ENCODE data around the gene ASTN1.

Gene ASTN1

DNA sequence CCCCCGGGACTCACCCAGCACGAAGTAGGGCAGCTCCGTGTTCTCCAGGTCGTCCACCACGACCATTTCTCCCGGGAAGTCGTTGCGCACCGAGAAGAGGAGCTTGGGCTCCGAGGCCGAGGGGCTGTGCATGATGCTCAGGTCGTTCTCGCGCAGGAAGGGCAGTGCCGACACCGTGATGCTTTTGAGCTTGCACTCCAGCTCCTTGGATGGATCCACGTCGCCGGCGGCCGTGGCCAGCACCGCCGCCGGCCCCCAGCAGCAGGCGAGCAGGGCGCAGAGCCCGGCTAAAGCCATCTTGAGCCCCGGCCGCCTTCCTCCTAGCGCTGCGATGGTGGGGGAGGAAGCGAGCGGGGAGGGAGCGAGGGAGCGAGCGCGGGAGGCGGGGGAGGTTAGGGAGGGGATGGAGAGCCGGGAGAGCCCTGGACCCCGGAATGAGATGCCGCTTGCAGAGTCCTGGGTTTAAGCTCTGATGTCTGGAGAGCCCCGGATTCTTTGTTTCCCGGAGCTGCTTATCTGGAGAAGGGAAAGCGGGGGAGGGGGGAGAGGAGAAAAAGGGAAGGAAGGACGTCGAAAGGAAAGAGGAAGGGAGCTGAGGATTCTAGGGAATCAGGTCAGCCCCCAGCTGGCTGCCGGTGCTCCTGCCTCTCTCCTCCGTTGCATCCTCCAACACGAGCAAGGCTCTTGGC, at the start of gene ASTN1:
Gene ASTN1 (minus strand): TSS at position 333 of the 689 bp plus-strand sequence. CDS start 36 bp downstream, at position 297.
- peak; percentile 47 for DNase-seq

DNA sequence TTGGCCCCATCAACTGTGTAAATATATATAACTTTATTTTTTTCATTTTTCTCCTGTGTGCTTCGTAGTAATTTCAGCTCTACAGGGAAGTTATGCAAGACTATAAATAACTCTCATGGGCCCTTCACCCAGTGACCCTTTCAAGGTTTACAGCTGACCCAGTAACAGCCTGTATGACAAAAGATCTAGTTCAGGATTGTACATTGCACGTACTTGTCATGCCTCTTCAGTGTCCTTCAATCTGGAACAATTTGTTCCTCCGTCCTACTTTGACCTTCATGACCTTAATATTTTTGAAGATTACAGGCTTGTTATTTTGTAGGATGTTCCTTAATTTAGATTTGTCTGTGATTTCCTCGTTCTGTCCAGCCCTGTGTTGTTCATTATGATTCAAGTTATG, 46.7 kb upstream of the ASTN1 start:
- no peak for DNase-seq

DNA sequence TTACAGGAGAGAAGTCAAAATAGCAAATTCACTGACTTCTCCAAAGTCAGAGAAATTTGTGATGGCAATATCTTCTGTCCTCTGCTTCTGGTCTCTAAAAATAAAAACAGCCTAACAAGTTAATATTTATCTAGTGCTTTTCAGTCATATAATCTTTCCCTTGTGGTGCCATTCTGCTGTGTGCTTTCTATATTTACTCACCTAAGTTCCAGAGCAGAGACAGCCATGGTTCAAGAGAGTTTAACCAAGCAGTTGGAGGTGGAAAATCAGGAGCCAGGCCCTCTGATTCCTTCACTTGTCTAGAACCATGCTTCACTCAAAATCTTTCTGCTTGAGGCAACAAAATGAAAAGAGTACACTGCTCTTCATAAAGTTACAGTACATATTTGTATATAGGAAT, 45.6 kb upstream of the ASTN1 start:
- DNase-seq, result no peak

DNA sequence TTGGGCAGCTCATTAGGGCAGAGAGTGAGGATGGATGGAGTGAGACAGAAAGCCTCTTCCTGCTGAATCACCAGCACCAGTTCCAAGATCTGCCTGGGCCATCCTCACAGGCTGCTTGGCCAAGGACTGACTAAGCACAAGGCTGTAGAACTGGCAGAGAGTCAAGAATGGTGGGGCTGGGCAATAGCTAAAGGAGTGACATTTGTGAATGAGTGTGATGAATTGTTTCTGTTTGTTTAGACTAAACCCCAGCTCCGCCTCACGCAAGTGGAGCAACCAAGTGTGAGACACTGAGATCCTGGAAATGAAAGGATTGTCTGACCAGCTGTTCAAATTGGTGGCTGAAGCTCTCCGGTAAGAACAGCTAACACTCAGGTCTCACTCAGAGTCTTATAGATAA, 44.8 kb upstream of the ASTN1 start:
- DNase-seq, result peak; percentile 52

DNA sequence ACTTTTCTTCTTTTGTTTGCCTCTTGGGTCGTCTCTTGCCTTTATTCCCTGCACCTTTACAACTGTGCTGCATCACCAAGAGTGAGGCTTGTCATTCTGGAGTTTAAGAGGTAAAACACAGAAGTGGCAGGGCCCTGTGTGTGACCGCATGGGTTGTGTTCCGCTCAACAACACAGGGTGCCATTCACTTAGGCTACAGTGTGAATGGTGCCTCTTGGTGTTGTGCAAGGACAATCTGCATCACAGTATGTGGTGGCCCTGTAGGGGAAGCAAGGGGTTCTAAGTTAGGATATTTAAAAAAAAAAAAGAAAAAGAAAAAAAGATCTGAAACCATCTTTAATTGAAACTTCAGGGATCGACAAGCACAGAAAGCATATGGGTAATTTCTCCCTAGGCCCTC, 44.4 kb upstream of the ASTN1 start:
- no peak for DNase-seq

DNA sequence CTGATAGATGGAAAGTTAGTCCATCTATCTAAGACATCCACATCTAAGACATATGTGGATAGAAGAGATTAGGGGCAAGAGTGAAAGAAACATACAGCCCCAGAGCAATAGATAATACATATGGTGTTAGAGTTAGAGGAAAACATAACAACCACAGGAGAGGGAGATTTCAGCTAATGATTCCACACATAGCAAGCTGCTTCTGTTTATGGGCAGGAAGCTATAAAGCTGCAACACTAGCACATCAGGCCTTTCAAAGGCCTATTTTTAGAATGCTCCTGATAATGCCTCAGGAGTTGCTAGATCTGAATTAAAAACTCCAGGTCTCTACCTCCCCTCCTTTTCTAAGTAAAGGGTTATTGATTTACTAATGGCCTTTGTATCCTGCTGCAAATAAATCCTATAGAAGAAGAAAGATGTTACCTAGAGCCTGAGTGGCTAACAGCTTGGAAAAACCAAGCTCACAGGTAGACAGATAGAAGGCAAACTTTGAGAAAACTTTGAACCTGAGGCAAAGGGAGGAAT, 42.4 kb upstream of the ASTN1 start:
- DNase-seq, result no peak

DNA sequence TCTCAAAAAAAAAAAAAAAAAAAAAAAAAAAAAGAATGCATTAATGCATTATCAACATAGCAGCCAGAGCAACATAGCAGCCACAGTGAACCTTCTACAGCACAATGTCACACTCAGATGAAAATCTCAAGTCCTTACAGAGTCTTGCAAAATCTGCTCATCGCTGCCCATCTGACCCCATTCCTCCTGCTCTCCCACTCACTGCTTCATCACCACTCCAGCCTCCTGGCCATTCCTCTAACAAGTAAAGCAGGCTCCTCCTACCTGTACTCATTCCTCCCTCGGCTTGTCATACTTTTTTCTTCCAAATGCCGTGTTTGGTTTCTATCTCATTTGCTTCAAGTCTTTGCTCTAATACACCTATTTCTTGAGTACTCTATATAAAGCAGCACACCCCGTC, 35.8 kb upstream of the ASTN1 start:
- DNase-seq, result no peak

DNA sequence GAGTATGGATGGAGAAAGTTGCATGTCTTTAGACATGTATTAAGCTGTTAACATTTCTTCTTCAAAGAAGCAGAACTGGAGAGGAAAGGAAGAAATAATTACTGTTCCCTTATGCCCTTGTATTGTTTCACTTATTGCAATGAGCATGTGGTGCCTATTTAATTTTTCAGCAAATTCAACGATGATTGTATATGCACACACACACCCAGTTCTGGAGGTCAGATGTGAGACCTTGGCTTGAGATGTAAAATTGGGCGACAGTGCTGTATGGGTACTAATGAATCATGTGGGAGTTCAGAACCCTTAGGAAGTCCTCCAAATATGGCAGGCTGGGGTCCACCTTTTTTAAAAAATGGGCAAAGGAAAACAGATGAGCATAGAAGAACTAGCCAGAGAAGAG, 33.7 kb upstream of the ASTN1 start:
- no peak for DNase-seq

DNA sequence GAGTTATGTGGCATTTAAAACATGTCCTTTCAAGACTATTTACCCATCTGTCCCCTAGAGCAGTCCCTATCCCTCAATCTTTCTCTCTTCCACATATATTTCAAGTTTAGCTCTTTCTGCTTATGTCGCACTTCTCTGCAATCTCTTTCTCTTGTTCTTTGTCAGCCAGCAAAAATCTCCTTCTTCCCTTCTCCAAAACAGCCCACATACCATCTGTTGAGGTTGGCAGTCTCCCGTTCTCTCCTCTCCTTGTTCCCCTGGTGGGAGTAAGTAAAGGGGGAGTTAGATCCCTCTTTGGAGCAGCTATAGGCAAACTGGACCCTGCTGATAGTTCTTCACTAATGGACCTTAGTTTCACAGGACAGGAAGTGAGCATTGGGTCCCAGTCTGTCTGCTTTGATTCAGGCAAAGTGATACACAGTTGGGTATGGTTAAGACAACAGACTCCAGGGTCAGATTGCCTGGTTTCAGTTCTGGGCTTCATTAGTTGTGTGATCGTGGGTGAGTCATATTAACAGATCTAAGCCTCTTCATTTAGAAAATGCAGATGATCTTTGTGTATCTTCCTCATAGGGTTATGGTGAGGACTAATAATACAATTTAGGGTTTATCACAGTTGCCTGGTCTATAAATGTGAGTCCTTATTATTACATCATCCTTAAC, 25.9 kb upstream of the ASTN1 start:
- DNase-seq, result no peak

DNA sequence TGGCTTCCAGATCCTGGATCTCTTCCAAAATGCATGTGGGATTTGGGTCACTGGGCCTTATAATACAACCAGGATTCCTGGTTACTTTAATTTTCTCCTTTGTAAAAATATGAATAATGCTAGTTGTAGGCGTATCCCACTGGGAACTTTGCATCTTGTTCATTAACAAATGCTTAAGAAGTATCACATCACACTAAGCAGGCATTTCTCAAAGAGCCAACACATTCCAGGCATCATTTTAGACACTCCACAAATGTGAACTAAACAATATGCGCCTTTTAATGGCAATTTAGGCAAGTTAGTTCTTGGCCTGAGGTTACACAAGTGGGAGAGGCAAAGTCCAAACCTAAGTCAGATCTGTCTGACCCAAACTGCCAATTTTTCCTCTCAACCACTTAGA, 22.1 kb upstream of the ASTN1 start:
- no peak for DNase-seq

DNA sequence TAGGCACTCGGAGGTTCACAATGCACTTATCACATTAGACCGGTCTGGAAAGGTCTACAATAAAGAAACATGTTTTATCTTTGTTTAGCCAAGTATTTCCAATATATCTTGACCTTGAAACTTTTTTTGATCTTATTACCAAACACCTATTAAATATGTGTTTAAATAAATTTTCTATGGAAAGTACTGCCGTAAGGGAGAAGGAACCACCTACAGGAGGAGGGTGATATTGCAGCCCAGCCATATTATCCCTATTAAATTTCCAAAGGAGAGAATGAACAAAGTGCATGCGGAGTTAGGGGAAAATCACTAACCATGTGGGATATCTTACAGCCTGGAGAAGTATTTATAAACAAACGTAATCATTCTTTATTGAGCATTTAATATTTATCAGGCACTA, 20.7 kb upstream of the ASTN1 start:
- DNase-seq, result no peak

DNA sequence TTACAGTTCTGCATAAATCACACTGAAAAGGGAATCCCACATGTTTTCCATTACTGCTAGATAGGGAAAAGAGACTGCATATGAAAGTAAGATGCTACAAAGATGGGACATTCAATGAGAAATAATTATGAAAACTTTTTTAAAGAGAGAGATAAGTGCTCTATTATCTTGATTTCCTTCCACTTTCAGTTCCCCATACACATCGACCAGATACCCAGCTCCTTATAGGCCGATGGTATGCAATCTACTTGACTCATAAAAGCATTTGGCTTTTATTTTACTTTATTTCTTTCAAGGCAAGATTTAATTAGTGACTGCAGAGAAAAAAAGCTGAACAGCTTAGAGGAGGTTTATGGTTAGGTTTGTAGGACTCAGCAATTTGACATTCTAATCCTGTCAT, 19.3 kb upstream of the ASTN1 start:
- DNase-seq, result no peak

DNA sequence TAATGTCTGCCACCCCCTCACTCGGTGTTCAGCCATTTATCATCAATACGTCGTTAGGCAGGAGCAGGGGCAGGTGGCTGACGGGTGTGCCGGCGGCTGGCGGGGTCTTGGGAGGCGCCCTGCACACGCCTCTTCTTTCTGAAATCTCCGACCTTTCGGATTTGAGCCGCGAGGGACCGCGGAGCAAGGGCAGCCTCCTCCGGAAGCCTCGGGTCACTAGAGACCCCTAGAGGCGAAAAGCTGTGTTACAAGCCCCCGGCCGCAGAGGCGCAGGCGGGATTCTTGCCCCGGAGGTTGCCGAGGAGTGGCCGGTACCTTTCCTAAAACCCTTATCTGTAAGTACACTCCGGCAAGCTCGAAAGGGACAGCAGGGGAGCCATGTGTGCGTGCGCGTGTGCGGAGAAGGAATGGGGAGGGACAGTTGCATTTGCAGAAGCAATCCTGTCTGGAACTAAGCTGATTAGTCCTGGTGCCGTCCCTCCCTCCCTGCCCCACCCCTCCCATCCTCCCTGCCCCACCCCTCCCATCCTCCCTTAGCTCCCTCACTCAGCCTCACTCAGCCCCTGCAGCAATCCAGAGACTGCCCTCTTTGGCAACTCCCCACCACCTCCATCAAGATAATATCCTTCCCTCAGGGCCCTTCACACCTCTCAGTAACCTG, 17.2 kb upstream of the ASTN1 start:
- DNase-seq, result peak; percentile 75

DNA sequence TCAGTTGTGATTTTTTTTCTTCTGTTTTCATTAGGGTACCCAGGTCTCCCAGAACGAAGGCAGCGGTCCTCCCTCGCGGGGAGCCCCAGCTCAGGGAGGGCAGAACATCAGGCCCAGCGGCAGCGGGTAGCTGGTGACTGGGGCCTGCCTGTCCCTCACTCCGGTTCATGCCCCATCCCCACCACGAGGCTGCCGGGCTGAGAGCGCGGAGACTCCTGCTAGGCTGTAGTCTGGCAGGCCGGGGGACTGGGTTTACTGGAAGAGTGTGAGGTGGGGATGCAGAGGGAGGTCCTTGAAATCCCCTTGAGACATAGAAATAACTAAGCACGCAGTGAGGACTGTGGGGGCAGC, 16.7 kb upstream of the ASTN1 start:
- DNase-seq, result no peak

DNA sequence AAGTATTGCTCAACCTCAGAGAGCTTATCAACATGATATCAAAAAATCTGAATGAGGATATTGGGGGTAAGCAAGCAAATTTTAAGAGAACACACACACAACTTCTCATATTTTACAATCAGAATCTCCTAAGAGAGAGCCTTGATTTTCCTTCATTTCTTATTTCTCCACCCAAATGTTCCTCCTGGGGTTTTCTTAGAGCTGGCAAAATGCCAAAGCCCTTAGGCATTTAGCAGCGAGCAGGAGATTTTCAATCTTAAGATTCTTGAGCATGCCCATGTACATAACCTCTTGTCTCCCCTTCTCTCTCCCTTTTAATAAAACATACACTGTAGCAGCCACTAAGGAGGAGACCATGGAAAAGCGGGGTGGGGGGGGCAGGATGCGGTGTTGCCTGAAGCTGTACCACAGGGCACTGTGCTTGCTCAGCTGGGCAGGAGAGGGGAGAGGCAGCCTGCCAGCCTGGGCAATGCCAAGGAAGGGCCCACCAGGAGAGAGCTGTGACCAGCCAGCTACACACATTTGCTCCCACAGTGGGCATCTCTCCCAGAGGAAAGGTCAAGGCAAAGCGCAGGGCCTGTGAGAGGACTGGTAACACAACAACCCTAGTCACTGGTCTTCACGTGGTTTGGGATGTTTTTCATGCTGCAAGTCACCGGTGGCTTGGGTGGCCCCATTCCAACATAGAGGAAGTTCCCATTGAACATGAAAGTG, 10.6 kb upstream of the ASTN1 start:
- no peak for DNase-seq

DNA sequence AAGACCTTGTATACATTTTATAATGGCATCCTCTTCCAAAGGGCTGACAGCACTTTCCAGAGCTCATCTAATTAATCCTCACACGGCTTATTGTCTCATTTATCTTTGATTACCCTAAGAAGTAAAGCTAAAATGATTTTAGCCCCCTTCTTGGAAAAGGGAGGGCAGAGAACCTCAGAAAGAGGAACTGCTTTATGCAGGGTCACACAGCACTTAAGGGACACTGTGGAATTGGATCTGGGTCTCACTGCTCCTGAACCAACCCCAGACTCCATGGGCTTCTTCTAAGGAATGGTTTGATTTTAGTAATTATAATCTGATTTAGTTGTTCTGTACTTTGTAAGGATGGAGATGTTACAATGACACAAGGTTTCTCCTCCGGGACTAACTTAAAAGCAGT, 9.5 kb upstream of the ASTN1 start:
- DNase-seq, result no peak

DNA sequence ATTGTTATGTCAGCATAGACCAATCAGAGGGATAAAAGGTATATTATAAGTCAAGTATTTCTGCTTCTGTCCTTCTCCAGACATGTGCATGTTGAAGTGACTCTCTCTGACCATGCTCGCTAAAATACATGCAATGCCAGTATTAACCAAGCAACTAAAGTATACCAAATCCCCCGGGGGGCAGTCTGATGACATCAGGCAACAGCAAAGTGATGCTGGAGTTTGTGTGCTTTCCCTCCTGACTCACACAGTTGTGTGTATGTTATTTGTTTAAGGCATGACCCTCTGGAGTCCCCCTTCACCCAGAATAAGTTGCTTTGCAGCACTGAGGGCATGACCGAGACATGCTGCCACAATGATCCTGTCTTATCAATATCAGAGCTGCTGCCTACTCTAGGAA, 8.4 kb upstream of the ASTN1 start:
- DNase-seq, result no peak

DNA sequence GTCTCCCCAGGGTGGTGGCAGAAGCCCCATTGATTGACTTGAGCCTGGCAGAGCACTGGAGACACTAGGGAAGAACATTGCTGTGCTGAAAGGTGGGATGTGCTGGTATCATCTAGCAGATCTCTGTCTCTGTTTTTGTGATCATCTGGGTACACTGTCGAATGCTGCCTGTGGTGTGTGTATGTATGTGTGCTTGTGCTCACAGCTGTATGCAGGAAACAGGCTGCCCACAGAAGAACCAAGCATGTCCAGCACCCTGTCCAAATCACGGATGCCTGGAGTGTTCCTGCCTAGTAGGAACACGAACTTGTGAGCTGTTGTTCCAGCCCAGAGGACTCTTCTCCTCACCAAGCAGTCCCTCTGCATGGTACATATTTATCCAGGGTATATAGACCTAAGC, 7.8 kb upstream of the ASTN1 start:
- DNase-seq, result no peak

DNA sequence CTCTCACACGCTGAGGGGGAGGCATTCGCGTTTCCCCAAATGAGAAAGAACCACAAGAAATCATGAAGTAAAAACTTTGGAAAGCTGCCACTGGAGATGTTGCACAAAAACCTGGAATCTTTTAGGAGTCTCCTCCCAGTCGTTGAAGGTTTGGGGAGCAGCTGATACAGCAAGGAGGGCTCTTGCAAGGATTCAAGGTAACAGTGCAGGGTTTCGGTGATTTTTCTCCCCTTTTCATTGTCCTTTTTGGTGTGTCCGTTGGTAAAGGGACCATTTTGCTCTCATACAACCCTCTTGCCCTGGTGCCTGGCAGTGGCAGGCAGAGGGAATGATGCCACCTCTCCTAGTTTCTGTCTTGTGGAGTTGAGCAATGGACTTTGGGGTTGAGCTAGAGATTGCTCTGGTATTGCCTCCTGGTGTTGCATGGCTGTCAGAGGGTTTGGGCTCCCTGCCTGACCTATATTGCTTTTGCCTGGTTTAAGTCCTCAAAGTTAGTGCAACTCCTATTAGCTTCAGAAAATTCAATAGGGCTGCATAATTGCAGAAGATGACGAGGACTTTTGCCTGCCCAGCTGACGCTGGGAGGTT, 7.1 kb upstream of the ASTN1 start:
- DNase-seq, result no peak

DNA sequence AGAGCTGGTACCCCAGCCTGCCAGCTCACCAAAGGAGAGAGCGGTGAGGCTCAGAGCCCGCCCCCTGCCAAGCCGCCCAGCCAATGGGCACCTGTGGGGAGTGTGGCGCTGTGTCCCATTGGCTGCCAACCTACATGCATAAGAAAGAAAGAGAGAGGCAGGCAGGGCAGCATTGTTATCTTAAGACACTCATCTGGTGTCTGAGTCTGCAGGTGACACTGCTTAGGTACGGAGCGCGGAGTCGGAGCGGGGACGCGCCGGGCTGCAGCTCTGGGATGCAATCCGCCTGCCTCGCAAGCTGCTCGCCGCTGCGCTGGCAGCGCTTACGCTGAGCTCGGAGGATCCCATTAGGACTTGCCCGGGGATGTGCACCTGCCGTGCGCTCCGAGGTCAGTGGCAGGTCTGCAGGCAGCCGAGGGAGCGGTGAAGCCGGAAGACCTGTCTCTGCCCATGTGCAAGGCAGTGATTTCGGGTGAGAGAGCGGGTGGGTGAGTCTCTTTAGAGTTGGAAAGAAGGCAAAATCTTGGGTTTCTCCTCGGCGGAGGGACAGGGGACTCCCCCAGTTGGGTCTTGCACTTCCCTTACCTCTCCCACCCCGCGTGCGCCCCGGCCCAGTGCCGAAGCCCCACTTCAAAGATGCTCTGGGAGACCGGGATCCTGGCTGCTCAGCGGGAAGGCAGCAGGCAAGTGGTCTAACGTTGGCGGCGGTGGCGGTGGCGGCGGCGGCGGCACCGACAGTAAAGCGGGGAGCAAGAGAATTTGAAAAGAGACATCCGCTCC, 6.4 kb upstream of the ASTN1 start, which contains the start of gene BRINP2:
Gene BRINP2 (plus strand): TSS at position 203 of the 780 bp plus-strand sequence. CDS start 58,919 bp downstream, outside the sequence.
- DNase-seq, result peak; percentile 71

DNA sequence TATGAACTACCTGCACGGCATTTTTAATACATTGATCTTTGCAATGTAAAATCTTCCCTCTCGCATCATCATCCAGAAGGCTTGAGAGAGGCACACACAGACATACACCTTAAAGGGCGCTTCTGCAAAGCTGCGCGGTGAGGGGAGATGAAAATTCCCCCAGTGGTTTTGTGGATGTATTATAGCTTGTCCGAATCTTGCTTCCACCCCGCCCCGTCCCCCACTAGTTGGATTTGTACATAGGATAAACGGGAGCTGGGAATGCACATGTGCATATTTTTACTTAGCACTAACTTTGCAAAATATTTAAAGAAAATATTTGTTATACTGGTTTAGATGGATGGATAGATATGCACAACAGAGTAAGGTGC, 542 bp upstream of the ASTN1 start:
- no peak for DNase-seq

DNA sequence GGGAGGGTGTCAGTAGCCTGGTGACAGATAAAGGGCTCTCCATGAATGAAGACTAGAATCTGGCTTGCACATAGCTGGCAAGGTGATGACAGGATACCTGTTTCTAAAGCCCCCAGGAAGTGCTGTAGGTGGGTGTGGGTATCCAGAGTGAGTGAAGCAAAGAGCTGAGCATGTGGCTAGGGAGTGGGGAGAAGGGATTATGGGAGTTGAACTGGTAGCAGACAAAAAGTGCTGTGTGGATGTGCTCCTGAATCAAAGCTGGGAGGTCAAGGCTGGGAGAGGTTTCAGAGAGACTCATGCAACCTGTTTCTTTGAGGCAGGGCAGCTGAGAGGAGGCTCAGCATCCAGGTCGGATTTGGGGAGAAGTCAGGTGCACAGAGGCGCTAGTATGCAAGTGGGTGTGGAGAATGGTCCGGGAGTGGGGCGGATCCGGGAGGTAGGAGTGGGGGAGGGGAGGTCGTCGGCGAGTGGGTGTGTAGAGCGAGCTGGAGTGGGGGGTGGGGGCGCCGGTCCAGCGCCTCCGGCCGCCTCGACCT, 600 bp downstream of the ASTN1 start:
- DNase-seq, result no peak
